HepG2 (cell line): Measurements from ENCODE around the gene TPRN. TPM values are rescaled to one million over a fixed set of nuclear protein-coding genes. Genes with fewer than 3 reads are reported as not detected.

Experiments used
- CCAR2 ChIP-seq: fragments of 200-400 bp; formaldehyde crosslinking; optimal IDR thresholded peaks from 2 replicates; pipeline ENCODE3; 2018; ENCODE audit warnings: low read depth, mild to moderate bottlenecking, low read length, moderate library complexity
- ETV5 ChIP-seq: IDR thresholded peaks from 2 replicates; pipeline ENCODE4 v1.6.1; 2018; ENCODE audit warnings: missing biosample characterization, missing genetic modification reagents, inconsistent platforms, borderline replicate concordance
- HES4 ChIP-seq: sonication (generic); formaldehyde crosslinking; IDR thresholded peaks from 2 replicates; pipeline ENCODE4 v1.9.0; 2021; ENCODE audit warnings: mild to moderate bottlenecking, missing genetic modification reagents, borderline replicate concordance
- PAX8 ChIP-seq: sonication (generic); formaldehyde crosslinking; IDR thresholded peaks from 2 replicates; pipeline ENCODE4 v1.8.0; 2022; ENCODE audit warnings: mild to moderate bottlenecking, missing genetic modification reagents, borderline replicate concordance
- SIX1 ChIP-seq: sonication (generic); formaldehyde crosslinking; IDR thresholded peaks from 2 replicates; pipeline ENCODE4 v1.4.0; 2020; ENCODE audit warnings: missing genetic modification reagents, borderline replicate concordance
- SP5 ChIP-seq: IDR thresholded peaks from 2 replicates; pipeline ENCODE4 v1.6.1; 2016; ENCODE audit warnings: low read depth, borderline replicate concordance
- ZFP36 ChIP-seq: fragments of 150-350 bp; IDR thresholded peaks from 2 replicates; pipeline ENCODE4 v1.6.1; 2018; ENCODE audit warnings: borderline replicate concordance, low read length, low read depth; ENCODE audit not compliant: partially characterized antibody
- ZNF17 ChIP-seq: sonication (generic); formaldehyde crosslinking; IDR thresholded peaks from 2 replicates; pipeline ENCODE4 v1.5.0; 2020; ENCODE audit warnings: mild to moderate bottlenecking, missing genetic modification reagents
- ZNF33B ChIP-seq: sonication (generic); formaldehyde crosslinking; IDR thresholded peaks from 2 replicates; pipeline ENCODE4 v1.5.1; 2020; ENCODE audit warnings: mild to moderate bottlenecking, missing genetic modification reagents
- ZNF343 ChIP-seq: sonication (generic); formaldehyde crosslinking; IDR thresholded peaks from 2 replicates; pipeline ENCODE4 v1.4.0; 2020; ENCODE audit warnings: mild to moderate bottlenecking, missing genetic modification reagents
- ZNF350 ChIP-seq: sonication (generic); formaldehyde crosslinking; IDR thresholded peaks from 2 replicates; pipeline ENCODE4 v1.4.0; 2020; ENCODE audit warnings: mild to moderate bottlenecking, low read depth, missing genetic modification reagents, borderline replicate concordance
- ZNF510 ChIP-seq: sonication (generic); formaldehyde crosslinking; IDR thresholded peaks from 2 replicates; pipeline ENCODE4 v1.4.0; 2020; ENCODE audit warnings: low read depth, mild to moderate bottlenecking, missing genetic modification reagents
- ZNF557 ChIP-seq: sonication (generic); formaldehyde crosslinking; IDR thresholded peaks from 2 replicates; pipeline ENCODE4 v1.4.0; 2020; ENCODE audit warnings: missing genetic modification reagents
- ZNF576 ChIP-seq: sonication (generic); formaldehyde crosslinking; IDR thresholded peaks from 2 replicates; pipeline ENCODE4 v1.4.0; 2020; ENCODE audit warnings: mild to moderate bottlenecking, missing genetic modification reagents
- ZNF614 ChIP-seq: IDR thresholded peaks from 2 replicates; pipeline ENCODE4 v1.6.1; 2018; ENCODE audit warnings: missing biosample characterization, missing genetic modification reagents, inconsistent platforms, borderline replicate concordance
- ZNF777 ChIP-seq: sonication (generic); formaldehyde crosslinking; IDR thresholded peaks from 2 replicates; pipeline ENCODE4 v1.4.0; 2020; ENCODE audit warnings: missing genetic modification reagents
- ZNF850 ChIP-seq: sonication (generic); formaldehyde crosslinking; conservative IDR thresholded peaks from 2 replicates; pipeline ENCODE4 v1.9.0; 2021; ENCODE audit warnings: mild to moderate bottlenecking, missing genetic modification reagents
- polyA plus RNA-seq, 8 experiments: library from polyadenylated mRNA; depleted of rRNA in 3 of 8; stranded (reverse) in 7 of 8; unstranded in 1 of 8; fragments of >200 nt; fragmentation: Illumina TruSeq in 4 of 8; extraction: Trizol in 4 of 8; gene quantifications; 2 replicates each; pipeline versions ENCODE4 v1.2.1 to v1.2.3, GENCODE V29; 2011 to 2016; ENCODE audit warnings: low read depth in 4 of 8, missing spikeins in 1 of 8, mixed read lengths in 1 of 8; ENCODE audit not compliant: insufficient read depth in 1 of 8
- total RNA-seq, 5 experiments: library from RNA; depleted of rRNA; stranded (reverse); fragments of >200 nt; fragmentation: Illumina TruSeq; extraction: Trizol; gene quantifications; 2 replicates each; pipeline ENCODE4 v1.2.3, GENCODE V29; 2016; ENCODE audit warnings: low read depth in 1 of 5
- TF ChIP-seq, protein P1 (sequence below): sonication (generic); formaldehyde crosslinking; IDR thresholded peaks from 2 replicates; pipeline ENCODE4 v1.5.1; 2020; ENCODE audit warnings: mild to moderate bottlenecking, missing genetic modification reagents
- TF ChIP-seq, protein P2 (sequence below): fragments of 450-650 bp; IDR thresholded peaks from 2 replicates; pipeline ENCODE4 v1.6.1; 2017
- TF ChIP-seq, protein P3 (sequence below): sonication (generic); formaldehyde crosslinking; IDR thresholded peaks from 2 replicates; pipeline ENCODE4 v1.4.0; 2020; ENCODE audit warnings: missing genetic modification reagents

Gene TPRN
- total and polyA plus RNA-seq, 2 of the 13 experiments (the other 11 are each of a cell fraction or from before 2014, with no cell fraction given), result 10.1 to 19.2 TPM

DNA sequence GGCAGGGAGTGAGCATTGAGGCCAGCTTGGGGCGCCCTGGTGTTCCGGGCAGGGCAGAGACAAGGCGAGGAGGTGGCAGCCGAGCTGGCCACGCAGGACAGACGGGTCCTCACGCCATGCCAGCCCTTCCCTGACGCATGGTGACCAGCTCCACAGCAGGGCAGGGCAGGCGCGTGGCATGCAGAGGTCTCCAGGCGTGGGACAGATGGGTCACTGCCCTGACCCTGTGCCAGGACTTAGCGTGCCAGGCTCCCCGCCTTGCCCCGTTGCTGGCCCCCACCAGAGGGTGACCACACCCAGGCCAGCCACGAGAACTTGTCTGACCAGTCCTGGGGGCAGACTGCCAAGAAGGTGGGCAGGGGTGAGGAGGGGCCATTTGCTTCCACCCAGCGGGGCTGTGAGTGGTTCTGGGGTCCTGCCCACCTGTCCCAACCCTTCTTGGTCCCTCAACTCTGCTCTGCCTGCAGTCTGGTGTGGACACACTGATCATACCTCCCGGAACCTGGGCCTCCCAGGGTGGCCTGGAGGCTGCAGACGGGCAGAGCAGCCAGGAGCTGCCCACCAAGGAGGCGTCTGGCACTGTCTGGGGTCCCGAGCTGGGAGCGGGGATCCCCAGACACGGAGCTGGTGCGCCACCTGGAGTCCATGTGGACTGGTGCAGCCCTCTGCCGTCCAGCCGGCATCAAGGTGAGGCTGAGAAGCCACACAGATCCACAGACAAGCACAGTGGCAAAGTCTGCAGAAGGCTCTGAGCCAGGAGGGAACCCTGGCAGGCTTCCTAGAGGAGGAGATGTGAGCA lies 26.7 kb upstream of the TPRN start, which contains the start of gene RNF224 (continued):
- TF ChIP-seq, protein P1, sequence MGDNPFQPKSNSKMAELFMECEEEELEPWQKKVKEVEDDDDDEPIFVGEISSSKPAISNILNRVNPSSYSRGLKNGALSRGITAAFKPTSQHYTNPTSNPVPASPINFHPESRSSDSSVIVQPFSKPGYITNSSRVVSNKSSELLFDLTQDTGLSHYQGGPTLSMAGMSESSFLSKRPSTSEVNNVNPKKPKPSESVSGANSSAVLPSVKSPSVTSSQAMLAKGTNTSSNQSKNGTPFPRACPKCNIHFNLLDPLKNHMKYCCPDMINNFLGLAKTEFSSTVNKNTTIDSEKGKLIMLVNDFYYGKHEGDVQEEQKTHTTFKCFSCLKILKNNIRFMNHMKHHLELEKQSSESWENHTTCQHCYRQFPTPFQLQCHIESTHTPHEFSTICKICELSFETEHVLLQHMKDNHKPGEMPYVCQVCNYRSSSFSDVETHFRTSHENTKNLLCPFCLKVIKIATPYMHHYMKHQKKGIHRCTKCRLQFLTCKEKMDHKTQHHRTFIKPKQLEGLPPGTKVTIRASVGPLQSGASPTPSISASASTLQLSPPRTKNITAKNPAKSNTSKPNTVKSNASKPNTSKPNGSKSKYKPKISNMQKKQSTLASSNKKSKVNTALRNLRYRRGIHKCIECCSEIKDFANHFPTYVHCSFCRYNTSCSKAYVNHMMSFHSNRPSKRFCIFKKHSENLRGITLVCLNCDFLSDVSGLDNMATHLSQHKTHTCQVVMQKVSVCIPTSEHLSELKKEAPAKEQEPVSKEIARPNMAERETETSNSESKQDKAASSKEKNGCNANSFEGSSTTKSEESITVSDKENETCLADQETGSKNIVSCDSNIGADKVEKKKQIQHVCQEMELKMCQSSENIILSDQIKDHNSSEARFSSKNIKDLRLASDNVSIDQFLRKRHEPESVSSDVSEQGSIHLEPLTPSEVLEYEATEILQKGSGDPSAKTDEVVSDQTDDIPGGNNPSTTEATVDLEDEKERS (CRISPR knock-in tag), result no peak
- TF ChIP-seq, protein P2, sequence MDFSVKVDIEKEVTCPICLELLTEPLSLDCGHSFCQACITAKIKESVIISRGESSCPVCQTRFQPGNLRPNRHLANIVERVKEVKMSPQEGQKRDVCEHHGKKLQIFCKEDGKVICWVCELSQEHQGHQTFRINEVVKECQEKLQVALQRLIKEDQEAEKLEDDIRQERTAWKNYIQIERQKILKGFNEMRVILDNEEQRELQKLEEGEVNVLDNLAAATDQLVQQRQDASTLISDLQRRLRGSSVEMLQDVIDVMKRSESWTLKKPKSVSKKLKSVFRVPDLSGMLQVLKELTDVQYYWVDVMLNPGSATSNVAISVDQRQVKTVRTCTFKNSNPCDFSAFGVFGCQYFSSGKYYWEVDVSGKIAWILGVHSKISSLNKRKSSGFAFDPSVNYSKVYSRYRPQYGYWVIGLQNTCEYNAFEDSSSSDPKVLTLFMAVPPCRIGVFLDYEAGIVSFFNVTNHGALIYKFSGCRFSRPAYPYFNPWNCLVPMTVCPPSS, result no peak
- TF ChIP-seq CCAR2 (no peak), SIX1 (no peak), ZNF350 (no peak), ZNF557 (CRISPR knock-in tag) (no peak), SP5 (no peak), PAX8 (no peak), ZNF850 (CRISPR knock-in tag) (no peak), ETV5 (CRISPR knock-in tag) (peak; percentile 2; the same call in 1 of the 2 replicates), HES4 (CRISPR knock-in tag) (no peak), ZNF510 (CRISPR knock-in tag) (no peak), ZNF17 (CRISPR knock-in tag) (no peak), ZNF614 (CRISPR knock-in tag) (no peak), ZNF343 (CRISPR knock-in tag) (no peak), ZNF576 (CRISPR knock-in tag) (no peak), ZFP36 (peak; percentile 86), ZNF777 (CRISPR knock-in tag) (peak; percentile 82), ZNF33B (CRISPR knock-in tag) (no peak)
- TF ChIP-seq, protein P3, sequence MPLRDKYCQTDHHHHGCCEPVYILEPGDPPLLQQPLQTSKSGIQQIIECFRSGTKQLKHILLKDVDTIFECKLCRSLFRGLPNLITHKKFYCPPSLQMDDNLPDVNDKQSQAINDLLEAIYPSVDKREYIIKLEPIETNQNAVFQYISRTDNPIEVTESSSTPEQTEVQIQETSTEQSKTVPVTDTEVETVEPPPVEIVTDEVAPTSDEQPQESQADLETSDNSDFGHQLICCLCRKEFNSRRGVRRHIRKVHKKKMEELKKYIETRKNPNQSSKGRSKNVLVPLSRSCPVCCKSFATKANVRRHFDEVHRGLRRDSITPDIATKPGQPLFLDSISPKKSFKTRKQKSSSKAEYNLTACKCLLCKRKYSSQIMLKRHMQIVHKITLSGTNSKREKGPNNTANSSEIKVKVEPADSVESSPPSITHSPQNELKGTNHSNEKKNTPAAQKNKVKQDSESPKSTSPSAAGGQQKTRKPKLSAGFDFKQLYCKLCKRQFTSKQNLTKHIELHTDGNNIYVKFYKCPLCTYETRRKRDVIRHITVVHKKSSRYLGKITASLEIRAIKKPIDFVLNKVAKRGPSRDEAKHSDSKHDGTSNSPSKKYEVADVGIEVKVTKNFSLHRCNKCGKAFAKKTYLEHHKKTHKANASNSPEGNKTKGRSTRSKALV (CRISPR knock-in tag), result no peak; the same call in 1 of the 2 replicates
